Central memory CD8-positive, alpha-beta T cell (primary cell): ENCODE results near the gene HAO1.
"Not testable (repeated sequence)": the region's sequence is repeated elsewhere in the genome, so short reads cannot be mapped to it uniquely, and the experiment has no call there.

Experiments used
- ATAC-seq: fragments of 150-1000 bp; cut with Tn5 transposase; replicated peaks from 2 replicates; pipeline ENCODE4 v1.10.0; 2022; ENCODE audit warnings: mild to moderate bottlenecking, moderate FRiP score, moderate number of reproducible peaks; ENCODE audit not compliant: poor library complexity, severe bottlenecking; ENCODE audit errors: extremely low read depth
- DNase-seq, 2 donors: peaks; one replicate each; pipeline ENCODE4 v3.0.0; 2021; ENCODE audit warnings: low spot score in 2 of 2
- H3K27ac Mint-ChIP-seq: one replicate; pipeline ENCODE4 v1.8.0; 2022; ENCODE audit warnings: low read depth, mild to moderate bottlenecking, moderate library complexity, mixed read lengths
- H3K27me3 Mint-ChIP-seq: one replicate; pipeline ENCODE4 v1.8.0; 2022; ENCODE audit warnings: mixed read lengths
- H3K36me3 Mint-ChIP-seq: one replicate; pipeline ENCODE4 v1.8.0; 2022; ENCODE audit warnings: mild to moderate bottlenecking, moderate library complexity, mixed read lengths; ENCODE audit not compliant: insufficient read depth
- H3K4me1 Mint-ChIP-seq: one replicate; pipeline ENCODE4 v1.8.0; 2022; ENCODE audit warnings: mixed read lengths
- H3K4me3 Mint-ChIP-seq: one replicate; pipeline ENCODE4 v1.8.0; 2022; ENCODE audit warnings: mild to moderate bottlenecking, moderate library complexity, mixed read lengths
- H3K9me3 Mint-ChIP-seq: one replicate; pipeline ENCODE4 v1.8.0; 2022; ENCODE audit warnings: mixed read lengths

The HAO1 gene

GRCh38 chr20:7959484-7959883 is 19.2 kb upstream of the HAO1 start:
- DNase-seq (no peak), ATAC-seq (no peak)
- Mint-ChIP-seq H3K4me1 (no peaks in the 10 kb centered on the region), H3K36me3 (no peaks in the 10 kb centered on the region), H3K4me3 (no peak overlapping the region), H3K27me3 (peaks cover 78% of the 10 kb centered on the region), H3K27ac (no peak overlapping the region), H3K9me3 (peaks cover 7% of the 10 kb centered on the region)

GRCh38 chr20:7956561-7956960 is 16.3 kb upstream of the HAO1 start:
- not testable (repeated sequence) for DNase-seq, H3K36me3 Mint-ChIP-seq, H3K4me1 Mint-ChIP-seq, ATAC-seq, H3K27ac Mint-ChIP-seq, H3K4me3 Mint-ChIP-seq
- peaks cover 13% of the 10 kb centered on the region for H3K9me3 Mint-ChIP-seq
- peaks cover 92% of the 10 kb centered on the region for H3K27me3 Mint-ChIP-seq

GRCh38 chr20:7950387-7950786 is 10.1 kb upstream of the HAO1 start:
- DNase-seq, result no peak
- Mint-ChIP-seq H3K27me3 (peaks cover 69% of the 10 kb centered on the region), H3K4me1 (no peaks in the 10 kb centered on the region), H3K9me3 (peaks cover 18% of the 10 kb centered on the region), H3K27ac (no peak overlapping the region), H3K4me3 (no peak overlapping the region), H3K36me3 (no peaks in the 10 kb centered on the region)
- ATAC-seq, result no peak

- Mint-ChIP-seq H3K4me3 (no peak overlapping the region), H3K4me1 (no peaks in the 10 kb centered on the region), H3K9me3 (peaks cover 12% of the 10 kb centered on the region), H3K36me3 (no peaks in the 10 kb centered on the region), H3K27ac (no peak overlapping the region), H3K27me3 (peaks cover 24% of the 10 kb centered on the region)
- no peak for ATAC-seq
- DNase-seq, result no peak
Observed at GRCh38 chr20:7943891-7944290, 3.6 kb upstream of the HAO1 start.

- Mint-ChIP-seq H3K27ac (no peak overlapping the region), H3K4me1 (peaks cover 4% of the 10 kb centered on the region), H3K27me3 (peaks cover 15% of the 10 kb centered on the region), H3K36me3 (no peaks in the 10 kb centered on the region), H3K4me3 (no peak overlapping the region), H3K9me3 (no peaks in the 10 kb centered on the region)
- no peak for ATAC-seq
- DNase-seq, result no peak
Observed at GRCh38 chr20:7939663-7940062, 595 bp downstream of the HAO1 start.

- Mint-ChIP-seq H3K27me3 (peaks cover 31% of the 10 kb centered on the region), H3K9me3 (no peaks in the 10 kb centered on the region), H3K4me1 (peaks cover 4% of the 10 kb centered on the region), H3K27ac (no peak overlapping the region), H3K36me3 (no peaks in the 10 kb centered on the region), H3K4me3 (no peak overlapping the region)
- ATAC-seq (no peak), DNase-seq (no peak)
Observed at GRCh38 chr20:7938058-7938457, 2.2 kb downstream of the HAO1 start.

GRCh38 chr20:7937328-7937727 is 2.9 kb downstream of the HAO1 start:
- no peak overlapping the region for H3K27ac Mint-ChIP-seq
- no peak overlapping the region for H3K4me3 Mint-ChIP-seq
- H3K9me3 Mint-ChIP-seq, result no peaks in the 10 kb centered on the region
- no peak for DNase-seq
- peaks cover 4% of the 10 kb centered on the region for H3K4me1 Mint-ChIP-seq
- no peak for ATAC-seq
- H3K36me3 Mint-ChIP-seq, result no peaks in the 10 kb centered on the region
- peaks cover 38% of the 10 kb centered on the region for H3K27me3 Mint-ChIP-seq

GRCh38 chr20:7935027-7935551 is 5.2 kb downstream of the HAO1 start:
- DNase-seq, result no peak
- Mint-ChIP-seq H3K27me3 (peaks cover 51% of the 10 kb centered on the region), H3K27ac (no peak overlapping the region), H3K4me1 (peaks cover 4% of the 10 kb centered on the region), H3K9me3 (no peaks in the 10 kb centered on the region), H3K4me3 (no peak overlapping the region), H3K36me3 (no peaks in the 10 kb centered on the region)
- no peak for ATAC-seq

GRCh38 chr20:7933346-7933745 is 6.9 kb downstream of the HAO1 start:
- Mint-ChIP-seq H3K27me3 (peaks cover 51% of the 10 kb centered on the region), H3K27ac (no peak overlapping the region), H3K4me3 (no peak overlapping the region), H3K9me3 (no peaks in the 10 kb centered on the region), H3K4me1 (peaks cover 4% of the 10 kb centered on the region), H3K36me3 (no peaks in the 10 kb centered on the region)
- DNase-seq (no peak), ATAC-seq (no peak)

GRCh38 chr20:7930343-7930742 is 9.9 kb downstream of the HAO1 start:
- Mint-ChIP-seq H3K4me1 (no peaks in the 10 kb centered on the region), H3K9me3 (no peaks in the 10 kb centered on the region), H3K27ac (no peak overlapping the region), H3K27me3 (peaks cover 43% of the 10 kb centered on the region), H3K4me3 (no peak overlapping the region), H3K36me3 (no peaks in the 10 kb centered on the region)
- ATAC-seq (no peak), DNase-seq (no peak)

GRCh38 chr20:7926767-7927166 is 13.5 kb downstream of the HAO1 start:
- Mint-ChIP-seq H3K27me3 (peaks cover 8% of the 10 kb centered on the region), H3K36me3 (no peaks in the 10 kb centered on the region), H3K9me3 (no peaks in the 10 kb centered on the region), H3K4me3 (no peak overlapping the region), H3K4me1 (no peaks in the 10 kb centered on the region), H3K27ac (no peak overlapping the region)
- DNase-seq, result no peak
- ATAC-seq, result no peak

GRCh38 chr20:7926323-7926722 is 13.9 kb downstream of the HAO1 start:
- peaks cover 4% of the 10 kb centered on the region for H3K27me3 Mint-ChIP-seq
- no peaks in the 10 kb centered on the region for H3K4me1 Mint-ChIP-seq
- no peak overlapping the region for H3K4me3 Mint-ChIP-seq
- ATAC-seq (no peak), DNase-seq (no peak)
- H3K36me3 Mint-ChIP-seq, result no peaks in the 10 kb centered on the region
- H3K27ac Mint-ChIP-seq, result no peak overlapping the region
- H3K9me3 Mint-ChIP-seq, result no peaks in the 10 kb centered on the region

GRCh38 chr20:7924692-7925091 is 15.6 kb downstream of the HAO1 start:
- H3K27me3 Mint-ChIP-seq, result peaks cover 10% of the 10 kb centered on the region
- no peaks in the 10 kb centered on the region for H3K9me3 Mint-ChIP-seq
- H3K36me3 Mint-ChIP-seq, result no peaks in the 10 kb centered on the region
- DNase-seq (no peak), ATAC-seq (no peak)
- no peak overlapping the region for H3K4me3 Mint-ChIP-seq
- no peak overlapping the region for H3K27ac Mint-ChIP-seq
- H3K4me1 Mint-ChIP-seq, result no peaks in the 10 kb centered on the region

GRCh38 chr20:7916648-7917047 is 23.6 kb downstream of the HAO1 start:
- Mint-ChIP-seq H3K9me3 (no peaks in the 10 kb centered on the region), H3K36me3 (no peaks in the 10 kb centered on the region), H3K4me3 (no peak overlapping the region), H3K27me3 (peaks cover 46% of the 10 kb centered on the region), H3K4me1 (no peaks in the 10 kb centered on the region), H3K27ac (no peak overlapping the region)
- ATAC-seq (no peak), DNase-seq (no peak)
